GM18517 (cell line): Measurements from ENCODE around the gene KDM5A.
"Not testable (repeated sequence)": the region's sequence is repeated elsewhere in the genome, so short reads cannot be mapped to it uniquely, and the experiment has no call there.

Experiments used
- ATAC-seq: cut with Tn5 transposase; IDR thresholded peaks from one replicate; pipeline ENCODE4 v1.9.1; 2021; ENCODE audit warnings: mild to moderate bottlenecking, moderate library complexity; ENCODE audit not compliant: unreplicated experiment

Gene KDM5A

DNA sequence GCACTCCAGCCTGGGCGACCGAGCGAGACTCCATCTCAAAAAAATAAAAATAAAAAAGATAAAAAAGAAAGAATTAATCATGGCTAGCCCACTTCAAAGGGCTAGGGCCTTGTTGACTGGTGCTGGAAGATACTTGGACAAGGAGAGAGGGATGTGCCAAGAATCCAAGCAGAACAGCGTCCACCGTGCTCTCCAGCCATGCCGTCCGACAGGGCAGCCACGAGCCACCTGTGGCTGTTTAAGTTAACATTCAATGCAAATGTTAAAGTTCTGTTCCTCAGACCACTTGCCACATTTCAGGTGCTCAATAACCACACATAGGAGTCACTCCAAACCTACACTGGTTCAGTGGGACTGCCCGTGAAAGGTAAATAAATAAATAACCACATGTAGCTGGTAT is 147.9 kb downstream of the KDM5A start:
- ATAC-seq = no peak

DNA sequence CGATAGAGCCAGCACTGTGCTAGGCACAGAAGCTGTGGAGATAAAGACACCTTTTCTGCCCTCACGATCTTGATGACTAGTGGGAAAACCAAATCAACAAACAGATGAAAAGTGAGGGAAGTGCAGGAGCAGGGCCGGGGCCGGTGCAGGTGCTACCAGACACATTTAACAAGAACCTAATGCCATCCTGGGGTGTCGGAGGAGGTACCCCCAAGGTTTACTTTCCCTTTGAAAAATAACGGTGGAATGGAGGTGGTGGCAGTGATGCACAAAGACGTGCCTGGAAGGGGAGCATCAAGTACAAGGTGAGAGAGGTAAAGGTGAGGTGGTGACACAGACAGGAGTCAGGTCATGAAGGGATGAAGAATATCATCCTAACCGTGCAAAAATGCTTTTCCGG is 148.6 kb downstream of the KDM5A start:
- ATAC-seq = no peak

DNA sequence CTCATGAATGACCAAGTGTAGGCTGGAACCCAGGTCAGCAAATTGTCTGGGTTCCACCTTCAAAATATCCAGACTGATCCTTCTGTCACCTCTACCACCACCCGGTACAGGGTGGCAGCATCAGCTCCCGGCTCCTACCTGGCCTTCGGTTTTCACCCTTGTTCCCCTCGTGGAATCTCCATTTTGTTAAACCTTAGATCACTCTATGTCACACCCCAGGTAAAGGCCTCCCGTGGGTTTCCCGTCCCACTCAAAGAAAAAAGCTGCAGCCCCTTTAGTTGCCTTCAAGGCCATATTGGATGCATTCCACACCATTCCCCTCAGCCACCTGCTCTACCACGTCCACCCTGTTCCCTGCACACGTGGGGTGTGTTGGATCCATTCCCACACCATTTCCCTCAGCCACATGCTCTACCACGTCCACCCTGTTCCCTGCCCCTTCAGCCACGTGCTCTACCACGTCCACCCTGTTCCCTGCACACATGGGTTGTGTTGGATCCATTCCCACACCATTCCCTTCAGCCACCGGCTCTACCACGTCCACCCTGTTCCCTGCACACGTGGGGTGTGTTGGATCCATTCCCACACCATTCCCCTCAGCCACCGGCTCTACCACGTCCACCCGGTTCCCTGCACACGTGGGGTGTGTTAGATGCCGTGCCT is 150.3 kb downstream of the KDM5A start:
- no peak for ATAC-seq

DNA sequence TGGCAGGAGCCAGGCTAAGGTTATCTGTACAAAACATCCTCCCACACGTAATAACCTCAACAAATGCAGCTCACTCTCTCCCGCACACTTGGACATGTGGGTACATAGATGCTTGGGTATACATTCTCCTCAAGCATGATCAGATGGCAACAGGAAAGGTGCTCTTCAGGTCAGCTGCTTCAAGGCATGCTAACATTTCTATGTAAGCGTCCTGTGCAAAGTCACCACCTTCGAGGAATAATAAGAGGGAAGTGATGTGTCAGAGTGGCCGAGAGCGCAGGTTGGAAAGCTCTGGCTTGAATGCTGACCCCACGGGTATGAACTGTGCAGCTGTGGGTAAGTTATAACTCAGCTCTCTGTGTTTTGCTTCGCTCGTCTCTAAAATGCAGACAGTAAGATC is 151.0 kb downstream of the KDM5A start:
- no peak for ATAC-seq

- no peak for ATAC-seq
Measured at GRCh38 chr12:237026-237815, 151.9 kb downstream of the KDM5A start.

DNA sequence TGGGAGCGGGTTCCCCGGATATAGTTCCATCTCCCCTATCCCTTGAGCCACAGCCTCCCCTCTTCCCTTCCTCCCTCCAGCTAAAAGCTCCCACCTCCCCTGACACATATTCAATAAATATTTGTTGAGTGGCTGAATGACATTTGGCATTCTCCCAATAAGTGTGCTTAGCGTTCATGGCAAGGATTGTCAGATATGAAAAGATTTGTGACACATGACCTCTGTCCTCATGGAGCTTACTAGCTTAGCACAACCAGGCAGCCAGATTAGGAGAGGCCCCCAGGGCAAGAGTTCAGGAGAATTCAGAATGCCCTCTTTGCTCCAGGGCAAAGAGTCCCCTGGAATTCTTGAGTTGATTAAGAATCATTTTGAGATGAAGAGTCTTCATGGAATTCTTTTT is 152.7 kb downstream of the KDM5A start:
- no peak for ATAC-seq

DNA sequence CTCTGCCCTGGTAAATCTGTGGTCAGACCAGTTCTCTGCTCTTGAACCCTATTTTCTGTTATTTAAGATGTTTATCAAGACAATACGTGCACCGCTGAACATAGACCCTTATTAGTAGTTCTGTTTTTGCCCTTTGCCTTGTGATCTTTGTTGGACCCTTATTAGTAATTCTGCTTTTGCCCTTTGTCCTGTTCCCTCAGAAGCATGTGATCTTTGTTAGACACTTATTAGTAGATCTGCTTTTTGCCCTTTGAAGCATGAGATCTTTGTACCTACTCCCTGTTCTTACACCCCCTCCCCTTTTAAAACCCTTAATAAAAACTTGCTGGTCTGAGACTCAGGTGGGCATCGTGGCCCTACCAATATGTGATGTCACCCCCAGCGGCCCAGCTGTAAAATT is 153.2 kb downstream of the KDM5A start:
- ATAC-seq = not testable (repeated sequence)

- ATAC-seq = no peak
Measured at GRCh38 chr12:234891-235415, 154.2 kb downstream of the KDM5A start.

DNA sequence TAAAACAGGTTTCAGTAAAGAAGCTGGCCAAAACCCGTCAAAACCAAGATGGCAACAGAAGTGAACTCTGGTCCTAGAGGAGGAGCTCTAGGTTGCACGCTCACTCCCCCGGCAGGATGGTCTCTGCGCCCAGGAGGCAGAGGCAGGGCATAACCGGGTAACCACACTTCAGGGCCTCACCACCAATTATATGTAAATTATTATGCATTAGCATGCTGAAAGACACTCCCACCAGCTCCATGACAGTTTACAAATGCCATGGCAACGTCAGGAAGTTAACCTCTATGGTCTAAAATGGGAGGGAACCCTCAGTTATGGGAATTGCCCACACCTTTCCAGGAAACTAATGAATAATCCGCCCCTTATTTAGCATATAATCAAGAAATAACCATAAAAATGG is 155.1 kb downstream of the KDM5A start:
- no peak for ATAC-seq

- ATAC-seq = no peak
Measured at GRCh38 chr12:233615-233968, 155.5 kb downstream of the KDM5A start.

GRCh38 chr12:232731-233614 is 156.1 kb downstream of the KDM5A start:
- ATAC-seq = no peak

- ATAC-seq = no peak
Measured at GRCh38 chr12:230925-231671, 158.0 kb downstream of the KDM5A start.
